Thoracic aorta (tissue), 2 donors: ENCODE measurements around the gene GABBR1. TPM values are rescaled to one million over a fixed set of nuclear protein-coding genes. Genes with fewer than 3 reads are reported as not detected.

Experiments used
- ATAC-seq: fragments of 150-250 bp; one replicate; pipeline ENCODE4 v1.8.0; 2017; ENCODE audit warnings: low read depth; ENCODE audit not compliant: insufficient number of reproducible peaks, low FRiP score
- DNase-seq: peaks from one replicate; pipeline ENCODE4 v3.0.0-alpha.2; 2020; ENCODE audit warnings: low spot score
- H3K27ac ChIP-seq, 2 donors: fragments of 200-600 bp; sonication (generic); 1 replicate in 1 of 2; 2 replicates in 1 of 2; pipeline ENCODE4 v1.5.1; 2016; ENCODE audit warnings: mild to moderate bottlenecking in 2 of 2, moderate library complexity in 2 of 2
- H3K27me3 ChIP-seq: fragments of 200-600 bp; sonication (generic); replicated peaks from 2 replicates; pipeline ENCODE4 v1.6.0; 2016; ENCODE audit warnings: mild to moderate bottlenecking; ENCODE audit not compliant: insufficient read depth
- H3K36me3 ChIP-seq: fragments of 200-600 bp; sonication (generic); one replicate; pipeline ENCODE4 v1.5.1; 2016
- H3K4me1 ChIP-seq, 2 donors: fragments of 200-600 bp; sonication (generic); 1 replicate in 1 of 2; 2 replicates in 1 of 2; pipeline versions ENCODE4 v1.5.1 to v1.6.0; 2016; ENCODE audit warnings: low read depth in 2 of 2, mild to moderate bottlenecking in 1 of 2; ENCODE audit not compliant: control insufficient read depth in 1 of 2
- H3K4me3 ChIP-seq: fragments of 200-600 bp; sonication (generic); 2 replicates; pipeline ENCODE4 v1.5.1; 2016; ENCODE audit warnings: mild to moderate bottlenecking
- H3K9me3 ChIP-seq: fragments of 200-600 bp; sonication (generic); 2 replicates; pipeline ENCODE4 v1.5.1; 2016
- CTCF ChIP-seq: fragments of 200-600 bp; sonication (generic); IDR thresholded peaks from one replicate; pipeline ENCODE4 v1.5.1; 2019; ENCODE audit warnings: antibody characterized with exemption
- total RNA-seq, 2 donors: library from RNA; depleted of rRNA; stranded (reverse); fragments of >200 nt; gene quantifications; one replicate each; pipeline versions ENCODE4 v1.1.0 to v1.2.3, GENCODE V29; 2016

GABBR1 gene
- total RNA-seq, 2 donors from 2014 or later = 63.2 to 112 TPM

- ATAC-seq = no peak
- no peaks in the 10 kb centered on the region for H3K27me3 ChIP-seq
- H3K27ac ChIP-seq = no peak overlapping the region
- peaks cover 54% of the 10 kb centered on the region for H3K36me3 ChIP-seq
- H3K4me3 ChIP-seq = no peak overlapping the region
- H3K9me3 ChIP-seq = no peaks in the 10 kb centered on the region
- no peak for DNase-seq
- no peak for TF ChIP-seq CTCF
- H3K4me1 ChIP-seq = no peaks in the 10 kb centered on the region
Measured at GRCh38 chr6:29603456-29603855, 29.5 kb downstream of the GABBR1 start.

GRCh38 chr6:29602564-29603361, 30.2 kb downstream of the GABBR1 start:
- H3K27ac ChIP-seq = no peak overlapping the region
- no peak overlapping the region for H3K4me3 ChIP-seq
- H3K27me3 ChIP-seq = no peaks in the 10 kb centered on the region
- H3K4me1 ChIP-seq = no peaks in the 10 kb centered on the region
- TF ChIP-seq CTCF = no peak
- ATAC-seq (no peak), DNase-seq (no peak)
- H3K36me3 ChIP-seq = peaks cover 47% of the 10 kb centered on the region
- H3K9me3 ChIP-seq = no peaks in the 10 kb centered on the region

- peaks cover 9% of the 10 kb centered on the region for H3K36me3 ChIP-seq
- H3K27me3 ChIP-seq = no peaks in the 10 kb centered on the region
- DNase-seq (no peak), ATAC-seq (no peak)
- H3K4me1 ChIP-seq = no peaks in the 10 kb centered on the region
- no peak for TF ChIP-seq CTCF
- no peak overlapping the region for H3K27ac ChIP-seq
- no peaks in the 10 kb centered on the region for H3K9me3 ChIP-seq
- no peak overlapping the region for H3K4me3 ChIP-seq
Measured at GRCh38 chr6:29598172-29598747, 34.7 kb downstream of the GABBR1 start.

- no peaks in the 10 kb centered on the region for H3K4me1 ChIP-seq
- H3K36me3 ChIP-seq = no peaks in the 10 kb centered on the region
- H3K9me3 ChIP-seq = no peaks in the 10 kb centered on the region
- ATAC-seq (no peak), DNase-seq (no peak)
- H3K27ac ChIP-seq = no peak overlapping the region
- TF ChIP-seq CTCF = no peak
- H3K4me3 ChIP-seq = no peak overlapping the region
- no peaks in the 10 kb centered on the region for H3K27me3 ChIP-seq
Measured at GRCh38 chr6:29597184-29597583, 35.8 kb downstream of the GABBR1 start.

- Histone ChIP-seq H3K27ac (no peak overlapping the region), H3K36me3 (no peaks in the 10 kb centered on the region), H3K4me1 (no peaks in the 10 kb centered on the region), H3K4me3 (no peak overlapping the region), H3K9me3 (no peaks in the 10 kb centered on the region), H3K27me3 (no peaks in the 10 kb centered on the region)
- ATAC-seq = no peak
- DNase-seq = no peak
- TF ChIP-seq CTCF = no peak
Measured at GRCh38 chr6:29596381-29596900, 36.5 kb downstream of the GABBR1 start.
